ENCODE data around the gene PXT1. TPM values are rescaled to one million over a fixed set of nuclear protein-coding genes. Genes with fewer than 3 reads are reported as not detected.
"Not testable (repeated sequence)": the region's sequence is repeated elsewhere in the genome, so short reads cannot be mapped to it uniquely, and the experiment has no call there.

The PXT1 gene, protein sequence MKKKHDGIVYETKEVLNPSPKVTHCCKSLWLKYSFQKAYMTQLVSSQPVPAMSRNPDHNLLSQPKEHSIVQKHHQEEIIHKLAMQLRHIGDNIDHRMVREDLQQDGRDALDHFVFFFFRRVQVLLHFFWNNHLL
- total RNA-seq = 0.10 TPM

DNA sequence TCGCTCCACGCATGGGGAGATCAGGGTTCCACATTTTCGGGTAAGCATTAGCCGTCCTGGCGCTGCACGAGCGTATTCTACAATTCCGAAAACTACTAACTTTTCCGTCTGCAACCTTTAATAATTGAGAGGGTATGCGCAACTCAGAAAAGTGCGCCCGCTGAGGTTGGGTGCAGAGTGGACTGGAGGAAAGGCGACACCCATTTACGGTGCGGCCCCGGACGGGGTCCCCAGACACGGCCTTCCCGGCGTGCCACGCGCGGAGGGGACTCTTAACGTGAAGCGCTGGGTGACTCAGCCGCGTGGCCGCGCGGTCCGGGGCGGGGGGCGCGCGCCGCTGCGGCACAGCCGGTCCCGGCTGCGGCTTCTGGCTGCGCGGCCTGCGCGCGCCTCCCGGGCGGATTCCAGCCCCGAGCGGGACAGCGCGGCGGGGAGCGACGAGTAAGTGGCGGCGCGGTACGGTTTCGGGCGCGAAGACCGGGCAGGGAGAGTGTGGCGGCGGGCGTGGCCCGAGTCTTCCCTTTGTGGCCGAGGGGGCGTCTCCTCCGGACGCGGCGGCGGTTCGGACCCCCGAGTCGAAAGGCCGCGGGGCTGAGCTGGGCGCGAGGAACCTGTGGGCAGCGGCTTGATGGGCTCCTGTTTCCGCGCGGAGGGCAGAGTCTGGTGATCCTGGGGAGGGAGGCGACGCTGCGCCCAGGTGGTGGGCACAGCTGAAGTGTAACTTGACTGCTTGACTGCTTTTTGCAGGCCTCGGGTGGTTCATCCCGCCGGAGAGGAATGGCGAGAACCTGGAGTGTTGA lies at the start of gene PXT1, which contains the start of gene KCTD20:
Gene PXT1 (minus strand): TSS at position 184 of the 800 bp plus-strand sequence. CDS start 16,772 bp downstream, outside the sequence.
Gene KCTD20 (plus strand): TSS at position 330 of the 800 bp plus-strand sequence. CDS start 27,098 bp downstream, outside the sequence.
- ATAC-seq (peak; percentile 87), DNase-seq (ENCODE audit: low spot score) (peak; percentile 91)

DNA sequence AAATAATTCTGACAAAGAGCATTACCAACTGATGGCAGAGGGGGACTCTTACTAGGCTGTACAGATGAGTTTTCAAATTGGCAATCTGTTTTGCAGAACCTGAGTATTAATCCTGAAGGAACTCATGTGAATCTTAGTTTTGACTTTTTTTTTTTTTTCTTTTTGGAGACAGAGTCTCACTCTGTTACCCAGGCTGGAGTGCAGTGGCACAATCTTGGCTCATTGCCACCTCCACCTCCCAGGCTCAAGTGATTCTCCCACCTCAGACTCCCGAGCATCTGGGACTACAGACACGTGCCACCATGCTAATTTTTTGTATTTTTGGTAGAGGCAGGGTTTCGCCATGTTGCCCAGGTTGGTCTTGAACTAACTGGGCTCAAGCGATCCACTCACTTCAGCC lies 49.4 kb upstream of the PXT1 start:
- ATAC-seq (no peak), DNase-seq (ENCODE audit: low spot score) (no peak)

DNA sequence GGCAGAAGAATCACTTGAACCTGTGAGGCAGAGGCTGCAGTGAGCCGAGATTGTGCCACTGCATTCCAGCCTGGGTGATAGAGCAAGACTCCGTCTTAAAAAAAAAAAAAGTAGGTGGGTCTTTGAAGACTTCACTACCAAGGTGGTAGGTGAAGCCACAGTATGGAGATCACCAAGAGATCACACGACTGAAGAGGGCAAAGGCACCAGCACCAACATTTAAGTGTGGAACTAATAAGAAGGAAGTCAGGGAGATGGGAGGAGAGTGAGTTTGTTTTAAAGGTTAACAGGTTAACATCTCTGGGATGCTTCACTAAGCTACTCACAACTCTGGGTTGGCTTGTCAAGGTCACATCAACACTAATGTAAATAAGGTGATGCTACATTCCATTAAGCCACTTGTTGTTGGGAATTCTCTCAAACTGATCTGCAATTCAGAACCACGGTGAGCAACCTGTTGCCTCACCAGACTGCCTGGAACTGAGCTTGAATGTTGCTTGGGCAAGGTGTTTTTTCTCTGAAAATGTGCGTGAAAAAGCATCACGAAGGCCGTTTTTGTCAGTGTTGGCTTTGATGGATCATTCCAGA lies 48.8 kb upstream of the PXT1 start:
- no peak for DNase-seq (ENCODE audit: low spot score)
- ATAC-seq = no peak

DNA sequence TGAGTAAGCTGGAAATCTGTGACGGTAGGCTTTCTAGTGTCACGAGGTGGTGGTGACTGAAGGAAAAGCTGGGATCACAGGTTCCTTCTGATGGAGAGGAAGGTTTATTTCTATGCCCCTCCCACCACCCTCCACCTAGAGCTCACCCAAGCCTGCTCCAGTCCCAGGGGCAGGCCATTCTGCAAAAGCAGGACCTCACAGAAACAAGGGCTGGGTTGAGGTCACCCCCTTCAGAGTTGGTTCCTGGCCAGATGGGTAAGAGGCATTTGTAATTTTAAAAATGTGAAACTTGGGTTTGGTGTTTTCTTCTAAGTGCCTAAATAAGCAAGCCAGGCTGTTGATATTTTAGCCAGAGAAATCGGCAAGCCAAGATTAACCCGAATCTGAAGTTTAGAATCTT lies 46.8 kb upstream of the PXT1 start:
- ATAC-seq = no peak
- DNase-seq (ENCODE audit: low spot score) = no peak

DNA sequence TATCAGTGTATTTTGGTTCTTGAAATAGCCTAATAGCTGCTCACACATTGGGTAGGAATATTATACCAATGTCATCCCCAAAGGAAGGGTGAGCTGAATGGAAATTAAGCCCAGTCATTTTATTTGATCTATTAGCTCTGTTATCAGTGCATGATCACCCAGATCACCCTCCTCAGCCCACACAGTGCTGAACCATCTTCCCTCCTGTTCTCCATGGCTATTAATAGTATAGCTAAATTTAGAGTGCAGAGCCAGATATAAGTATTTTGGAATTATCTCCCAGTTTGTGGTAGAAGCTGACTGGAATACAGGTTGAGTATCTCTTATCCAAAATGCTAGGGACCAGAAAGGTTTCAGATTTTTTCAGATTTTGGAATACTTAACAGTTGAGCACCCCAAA lies 45.6 kb upstream of the PXT1 start:
- no peak for DNase-seq (ENCODE audit: low spot score)
- ATAC-seq = no peak

DNA sequence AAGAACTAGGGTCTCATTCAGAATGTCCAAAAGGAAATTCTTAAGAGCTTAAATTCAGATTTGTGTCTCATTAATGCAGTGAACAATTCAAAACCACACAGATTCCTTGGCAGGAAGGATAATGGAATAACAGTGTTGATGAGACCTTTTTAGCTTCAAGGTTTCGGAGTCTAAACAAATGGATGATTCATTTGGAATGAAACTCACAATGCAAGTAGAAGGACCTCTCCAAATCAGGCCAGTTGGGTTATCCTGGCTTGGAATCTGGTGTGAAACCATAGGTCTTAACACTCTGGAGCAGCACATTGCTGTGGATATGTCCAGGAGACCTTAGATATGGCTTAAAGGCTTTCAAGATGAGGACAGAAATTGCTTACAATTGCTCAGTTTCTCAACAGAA lies 45.0 kb upstream of the PXT1 start:
- DNase-seq (ENCODE audit: low spot score) (no peak), ATAC-seq (no peak)

DNA sequence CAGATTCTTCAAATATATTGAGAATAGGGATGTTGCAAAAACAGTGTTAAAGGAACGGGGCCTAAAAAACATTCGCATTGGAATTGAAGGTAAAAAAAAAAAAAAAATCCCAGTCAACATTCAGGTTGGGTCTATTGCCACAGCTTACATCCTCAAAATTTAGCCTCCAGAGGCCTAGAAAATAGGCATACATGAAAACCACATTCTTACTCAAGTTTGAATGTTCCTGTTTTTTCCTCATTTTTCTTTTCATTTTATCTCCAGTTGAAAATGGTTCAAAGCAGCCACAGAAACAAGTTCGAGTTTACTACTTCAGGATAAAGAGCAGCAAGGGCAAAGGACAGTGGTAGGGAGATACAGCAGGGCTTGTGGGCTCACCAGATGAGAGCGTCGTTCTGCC lies 42.1 kb upstream of the PXT1 start:
- no peak for DNase-seq (ENCODE audit: low spot score)
- ATAC-seq = no peak

DNA sequence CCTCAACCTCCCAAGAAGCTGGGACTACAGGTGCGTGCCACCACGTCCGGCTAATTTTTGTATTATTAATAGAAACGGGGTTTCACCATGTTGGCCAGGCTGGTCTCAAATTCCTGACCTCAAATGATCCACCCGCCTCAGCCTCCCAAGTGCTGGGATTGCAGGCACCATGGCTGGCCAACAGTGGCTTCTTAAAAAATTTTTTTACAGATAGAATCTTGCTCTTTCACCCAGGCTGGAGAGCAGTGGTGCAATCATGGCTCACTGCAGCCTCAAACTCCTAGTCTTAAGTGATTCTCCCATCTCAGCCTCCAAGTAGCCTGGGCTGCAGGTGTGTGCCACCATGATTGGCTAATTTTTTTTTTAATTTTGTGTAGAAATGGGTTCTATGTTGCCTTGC lies 40.7 kb upstream of the PXT1 start:
- not testable (repeated sequence) for ATAC-seq; DNase-seq (ENCODE audit: low spot score)

DNA sequence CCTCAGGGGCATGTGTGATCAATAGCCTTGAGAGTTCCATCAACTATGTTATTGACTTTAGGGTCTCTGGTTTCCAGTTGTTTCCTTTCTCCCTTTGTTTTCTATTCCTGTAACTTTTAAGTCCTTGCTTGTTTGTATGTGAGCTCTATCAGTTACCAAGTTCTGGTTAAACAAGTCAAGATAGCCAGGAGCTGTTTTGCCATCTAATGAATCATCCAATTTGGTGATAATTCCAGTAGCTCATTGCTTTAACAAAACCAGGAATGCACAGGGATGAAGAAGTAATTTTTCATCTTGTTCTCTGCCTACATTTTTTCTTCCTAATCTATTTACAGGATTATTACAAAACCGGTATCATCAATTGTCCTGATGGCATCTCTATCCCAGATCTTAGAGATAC lies 36.6 kb upstream of the PXT1 start:
- ATAC-seq (no peak), DNase-seq (ENCODE audit: low spot score) (no peak)

DNA sequence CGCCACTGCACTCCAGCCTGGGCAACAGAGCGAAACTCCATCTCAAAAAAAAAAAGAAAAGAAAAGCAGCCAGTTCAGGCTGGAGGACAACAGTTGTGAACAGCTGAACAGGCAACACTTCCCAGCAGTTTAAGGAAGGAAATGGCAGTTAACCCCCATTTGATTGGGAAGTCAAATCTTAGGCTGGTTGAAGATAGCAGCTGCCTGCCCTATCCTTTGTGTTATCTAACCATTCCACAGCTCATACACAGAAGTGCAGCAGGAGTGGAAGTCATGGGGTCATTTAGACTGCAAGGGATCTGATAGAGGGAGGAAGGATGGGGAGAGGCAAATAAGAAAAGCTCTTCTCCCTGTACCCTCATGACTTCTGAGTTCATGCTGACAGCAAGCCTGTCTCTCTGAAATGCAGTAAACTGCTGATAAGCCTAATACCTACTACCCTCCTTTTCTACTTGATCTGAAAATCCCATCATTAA lies 35.4 kb upstream of the PXT1 start:
- DNase-seq (ENCODE audit: low spot score) (no peak), ATAC-seq (peak; percentile 29)

DNA sequence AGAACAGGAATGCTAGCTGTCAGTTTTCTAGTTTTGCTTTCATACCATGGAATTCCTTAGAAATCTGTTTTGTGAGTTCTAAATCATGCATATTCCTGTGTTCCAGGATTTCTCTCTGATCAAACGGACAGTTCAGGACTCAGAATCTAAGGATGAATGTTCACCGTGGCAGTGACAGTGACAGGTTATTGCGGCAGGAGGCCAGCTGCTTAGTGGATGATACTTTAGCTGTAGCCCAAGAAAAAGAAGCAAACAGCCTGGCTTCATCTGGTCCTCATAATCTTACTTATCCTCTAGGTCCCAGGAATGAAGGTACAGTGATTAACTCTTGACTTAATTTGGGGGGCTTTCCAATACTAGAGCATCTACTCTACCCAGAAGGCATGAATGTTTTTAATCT lies 27.3 kb upstream of the PXT1 start:
- DNase-seq (ENCODE audit: low spot score) (no peak), ATAC-seq (no peak)

DNA sequence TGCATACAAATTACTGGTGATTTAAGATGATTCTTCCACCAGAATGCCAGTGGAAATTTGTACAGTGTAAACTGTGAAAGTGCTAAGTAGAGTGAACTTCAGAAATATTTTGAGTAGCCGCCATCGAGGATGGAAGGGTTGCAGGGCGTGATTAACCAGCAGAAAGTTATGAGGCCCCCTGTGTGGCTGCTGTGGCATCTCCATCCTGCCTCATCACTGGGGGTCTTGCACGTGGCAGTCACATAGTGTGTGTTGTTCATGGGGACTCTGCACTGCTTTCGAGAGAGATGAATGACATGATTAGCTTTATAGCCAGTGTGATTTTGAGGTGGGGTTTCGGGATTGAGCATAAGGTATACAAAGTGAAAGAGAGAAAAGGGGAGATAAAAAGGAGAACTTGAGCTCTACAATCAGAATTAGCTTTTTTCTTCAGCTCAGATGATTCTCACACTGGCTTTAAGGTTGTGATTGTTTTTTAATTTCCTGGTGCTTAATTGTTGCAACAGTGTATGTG lies 26.6 kb upstream of the PXT1 start:
- no peak for DNase-seq (ENCODE audit: low spot score)
- ATAC-seq = no peak

DNA sequence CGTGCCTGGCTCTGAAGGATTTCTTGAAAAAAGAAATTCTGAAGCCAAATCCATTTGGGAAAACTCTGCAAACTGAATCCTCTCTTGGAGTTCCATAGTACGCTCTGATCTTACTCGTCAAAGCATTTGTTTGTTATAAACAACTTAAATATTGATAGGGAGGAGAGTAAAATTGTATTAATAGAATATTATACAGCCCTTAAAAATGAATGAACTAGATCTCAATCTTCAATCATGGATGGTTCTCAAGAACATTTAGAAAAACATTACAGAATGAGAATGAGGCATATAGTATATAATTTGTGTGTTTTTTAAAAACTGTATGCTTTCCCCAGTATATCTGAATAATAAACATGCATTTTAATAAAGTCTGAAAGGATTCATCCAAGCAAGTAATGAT lies 25.0 kb upstream of the PXT1 start:
- DNase-seq (ENCODE audit: low spot score) (no peak), ATAC-seq (no peak)

DNA sequence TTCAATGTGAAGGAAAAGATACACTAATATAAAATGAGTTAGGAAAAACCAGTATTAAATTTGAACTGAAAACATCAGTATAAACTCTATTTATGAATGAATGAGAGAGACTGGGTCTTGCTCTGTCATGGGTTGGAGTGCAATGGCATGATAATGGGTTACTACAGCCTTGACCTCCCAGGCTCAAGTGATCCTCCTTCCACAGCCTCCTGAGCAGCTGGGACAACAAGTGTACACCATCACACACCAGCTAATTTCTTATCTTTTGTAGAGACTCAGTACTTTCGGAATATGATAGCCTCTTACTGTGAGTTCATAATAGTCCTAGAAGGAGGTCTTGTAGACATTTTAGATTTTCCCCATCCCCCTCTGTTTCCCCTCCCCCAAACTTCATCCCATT lies 21.6 kb upstream of the PXT1 start:
- DNase-seq (ENCODE audit: low spot score) (no peak), ATAC-seq (no peak)

DNA sequence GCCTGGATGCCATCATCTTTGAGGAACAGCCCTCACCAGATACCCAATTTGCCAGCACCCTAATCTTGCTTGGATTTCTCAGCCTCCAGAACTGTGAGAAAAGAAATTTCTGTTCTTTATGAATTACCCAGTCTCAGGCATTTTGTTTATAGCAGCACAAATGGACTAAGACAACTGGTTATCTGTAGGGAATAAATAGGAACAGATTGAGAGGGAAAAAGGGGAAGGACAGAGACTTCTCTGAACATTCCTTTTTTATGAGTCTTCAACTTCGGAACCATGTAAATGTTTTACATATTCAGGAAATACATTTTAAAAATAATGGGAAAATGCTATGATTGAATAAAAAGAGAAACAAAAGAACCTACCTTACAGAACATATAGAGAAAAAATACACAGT lies 21.0 kb upstream of the PXT1 start:
- ATAC-seq (no peak), DNase-seq (ENCODE audit: low spot score) (no peak)

DNA sequence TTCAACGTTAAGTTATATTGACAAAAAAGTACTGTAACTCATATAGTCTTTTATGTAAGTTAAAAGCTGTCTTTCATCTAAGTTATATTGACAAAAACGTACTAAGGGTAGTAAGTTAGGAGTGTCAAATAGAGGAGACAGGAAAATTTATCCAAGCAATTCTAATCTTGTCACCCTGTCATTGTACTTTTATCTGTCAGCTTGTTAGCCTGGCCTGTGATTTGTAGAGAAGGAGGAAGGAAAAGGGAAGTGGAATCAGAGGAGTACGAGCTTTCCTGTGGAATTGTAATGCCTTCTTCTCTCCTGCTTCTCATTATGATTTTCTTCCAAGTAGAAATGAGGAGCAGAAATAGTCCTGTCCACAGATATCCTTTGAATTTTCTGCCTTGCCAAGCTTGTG lies 19.0 kb upstream of the PXT1 start:
- DNase-seq (ENCODE audit: low spot score) (no peak), ATAC-seq (no peak)

DNA sequence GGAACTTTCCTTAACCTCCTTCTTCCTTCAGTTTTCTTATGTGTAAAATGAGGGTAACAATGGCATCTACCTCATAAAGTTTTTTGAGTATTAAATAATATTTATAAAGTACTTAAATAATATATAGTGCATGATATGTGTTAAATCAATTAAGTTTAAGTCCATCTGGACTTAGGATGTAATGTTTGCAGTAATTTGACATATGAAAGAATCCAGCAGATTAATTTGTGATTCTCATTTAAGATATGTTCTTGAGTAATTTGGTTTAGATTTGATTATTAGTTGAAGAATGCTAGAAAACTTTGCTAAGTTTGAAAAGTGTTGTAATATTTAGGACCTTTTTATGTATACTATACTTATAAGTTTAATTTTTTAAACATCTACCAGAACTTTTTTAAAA lies 18.3 kb upstream of the PXT1 start:
- no peak for ATAC-seq
- DNase-seq (ENCODE audit: low spot score) = no peak

DNA sequence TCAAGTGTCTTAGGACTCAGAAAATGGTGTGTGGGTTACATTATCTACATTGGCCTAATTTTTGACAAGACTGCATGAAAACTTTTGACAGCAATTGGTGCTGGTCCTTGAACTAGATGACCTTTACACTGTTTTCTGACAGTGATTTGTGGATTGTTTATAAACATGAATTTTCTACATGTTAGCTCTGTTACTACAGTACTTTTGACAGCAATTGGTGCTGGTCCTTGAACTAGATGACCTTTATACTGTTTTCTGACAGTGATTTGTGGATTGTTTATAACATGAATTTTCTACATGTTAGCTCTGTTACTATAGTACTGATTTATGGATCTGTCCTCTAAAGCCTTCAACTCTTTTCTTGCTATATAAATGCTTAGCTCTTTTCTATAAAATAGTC lies 16.8 kb upstream of the PXT1 start:
- DNase-seq (ENCODE audit: low spot score) (no peak), ATAC-seq (no peak)

DNA sequence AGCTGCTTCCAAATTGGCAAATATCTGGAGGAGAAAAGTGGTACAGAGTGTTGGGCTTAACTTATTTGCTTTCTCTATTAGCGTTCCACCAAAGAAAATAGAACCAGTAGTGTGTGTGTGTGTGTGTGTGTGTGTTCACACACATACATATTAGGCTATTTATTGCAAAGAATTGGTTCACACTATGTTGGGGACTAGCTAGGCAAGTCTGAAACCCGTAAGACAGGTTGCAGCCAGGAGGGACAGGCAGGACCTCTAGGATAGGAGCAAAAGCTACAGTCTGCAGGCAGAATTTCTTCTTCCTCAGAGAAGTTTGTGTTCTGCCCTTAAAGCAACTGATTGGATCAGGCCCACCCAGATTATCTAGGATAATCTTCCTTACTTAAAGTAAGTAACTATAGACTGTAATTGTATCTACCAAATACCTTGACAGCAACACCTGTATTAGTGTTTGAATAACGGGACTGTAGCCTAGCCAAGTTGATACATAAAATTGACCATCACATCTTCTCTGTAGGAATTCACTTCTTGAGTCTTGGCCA lies 12.9 kb upstream of the PXT1 start:
- ATAC-seq (no peak), DNase-seq (ENCODE audit: low spot score) (no peak)

DNA sequence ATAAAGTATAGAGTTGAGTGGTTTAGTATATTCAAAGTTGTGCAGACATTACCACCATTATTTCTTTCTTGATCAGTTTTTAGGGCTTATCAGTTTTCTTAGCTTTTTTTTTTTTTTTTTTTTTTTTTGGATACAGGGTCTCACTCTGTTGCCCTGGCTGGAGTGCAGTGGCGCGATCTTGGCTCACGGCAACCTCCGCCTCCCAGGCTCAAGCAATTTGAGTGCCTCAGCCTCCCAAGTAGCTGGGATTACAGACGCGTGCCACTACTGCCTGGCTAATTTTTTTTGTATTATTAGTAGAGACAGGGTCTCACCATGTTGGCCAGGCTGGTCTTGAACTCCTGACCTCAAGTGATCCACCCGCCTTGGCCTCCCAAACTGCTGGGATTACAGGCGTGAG lies 10.2 kb upstream of the PXT1 start:
- DNase-seq (ENCODE audit: low spot score); ATAC-seq: not testable (repeated sequence)

DNA sequence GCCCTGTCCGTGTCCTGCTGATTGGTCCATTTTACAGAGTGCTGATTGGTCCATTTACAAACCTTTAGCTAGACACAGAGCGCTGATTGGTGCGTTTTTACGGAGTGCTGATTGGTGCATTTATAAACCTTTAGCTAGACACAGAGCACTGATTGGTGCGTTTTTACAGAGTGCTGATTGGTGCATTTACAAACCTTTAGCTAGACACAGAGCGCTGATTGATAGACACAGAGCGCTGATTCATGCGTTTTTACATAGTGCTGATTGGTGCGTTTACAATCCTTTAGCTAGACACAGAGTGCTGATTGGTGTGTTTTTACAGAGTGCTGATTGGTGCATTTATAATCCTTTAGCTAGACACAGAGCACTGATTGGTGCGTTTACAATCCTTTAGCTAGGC lies 6.5 kb upstream of the PXT1 start:
- DNase-seq (ENCODE audit: low spot score); ATAC-seq: not testable (repeated sequence)

DNA sequence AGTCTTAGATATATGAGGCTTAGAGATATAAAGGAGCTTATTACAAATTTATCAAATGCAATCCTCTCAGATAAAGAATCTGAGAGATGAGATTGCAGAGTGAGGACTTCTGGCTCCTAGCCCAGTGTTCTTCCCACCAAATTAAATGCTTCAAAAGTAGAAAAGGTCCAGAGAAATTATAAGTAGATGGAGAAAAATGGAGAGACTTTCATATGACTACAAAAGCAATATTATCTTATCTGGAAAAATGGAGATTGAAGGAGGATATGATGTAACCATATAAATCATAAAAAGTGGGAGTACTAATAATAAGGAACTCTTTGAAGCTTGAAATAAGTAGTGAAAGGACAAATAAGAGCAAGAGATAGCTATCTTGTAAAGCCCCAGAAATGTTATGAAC lies 3.0 kb upstream of the PXT1 start:
- DNase-seq (ENCODE audit: low spot score) (no peak), ATAC-seq (no peak)

All from left lobe of liver (tissue), 2 donors.